Activated CD4-positive, alpha-beta memory T cell treated with anti-CD3 and anti-CD28 coated beads for 36 hours (primary cell): Measurements from ENCODE around the gene FAM174A. TPM values are rescaled to one million over a fixed set of nuclear protein-coding genes. Genes with fewer than 3 reads are reported as not detected.
"Not testable (repeated sequence)": the region's sequence is repeated elsewhere in the genome, so short reads cannot be mapped to it uniquely, and the experiment has no call there.

Experiments
- CTCF ChIA-PET: fragments of 350-600 bp; sonication (Branson Sonifier 250); formaldehyde crosslinking; loops from one replicate; lab custom pipeline; 2021; ENCODE audit warnings: antibody characterized with exemption, inconsistent platforms; lab: Charles Lee
- POLR2A ChIA-PET: fragments of 350-600 bp; sonication (Branson Sonifier 250); formaldehyde crosslinking; loops from one replicate; lab custom pipeline; 2021; ENCODE audit warnings: antibody characterized with exemption; lab: Charles Lee
- DNase-seq: peaks from one replicate; pipeline ENCODE4 v3.0.0-alpha.2; 2020
- H3K27ac Mint-ChIP-seq: one replicate; pipeline ENCODE4 v1.8.0; 2021; ENCODE audit warnings: mixed read lengths
- H3K27me3 Mint-ChIP-seq: one replicate; pipeline ENCODE4 v1.8.0; 2021; ENCODE audit warnings: mixed read lengths
- H3K36me3 Mint-ChIP-seq: one replicate; pipeline ENCODE4 v1.8.0; 2021; ENCODE audit warnings: mixed read lengths
- H3K4me1 Mint-ChIP-seq: one replicate; pipeline ENCODE4 v1.8.0; 2021; ENCODE audit warnings: low read depth, mixed read lengths
- H3K4me3 Mint-ChIP-seq: one replicate; pipeline ENCODE4 v1.8.0; 2021; ENCODE audit warnings: mild to moderate bottlenecking, mixed read lengths
- H3K9me3 Mint-ChIP-seq: one replicate; pipeline ENCODE4 v1.8.0; 2021; ENCODE audit warnings: mixed read lengths
- intact Hi-C: fragments of 100-400 bp; cut with micrococcal nuclease; formaldehyde crosslinking; loops from one replicate; pipeline ENCODE4 v1.15.1; 2023
- total RNA-seq, 2 experiments: library from RNA; stranded (reverse); gene quantifications; one replicate each; pipeline ENCODE4 v1.2.3, GENCODE V29; 2021

Gene FAM174A
- total RNA-seq, 2 experiments from 2014 or later, result 5.8 to 8.3 TPM

DNA sequence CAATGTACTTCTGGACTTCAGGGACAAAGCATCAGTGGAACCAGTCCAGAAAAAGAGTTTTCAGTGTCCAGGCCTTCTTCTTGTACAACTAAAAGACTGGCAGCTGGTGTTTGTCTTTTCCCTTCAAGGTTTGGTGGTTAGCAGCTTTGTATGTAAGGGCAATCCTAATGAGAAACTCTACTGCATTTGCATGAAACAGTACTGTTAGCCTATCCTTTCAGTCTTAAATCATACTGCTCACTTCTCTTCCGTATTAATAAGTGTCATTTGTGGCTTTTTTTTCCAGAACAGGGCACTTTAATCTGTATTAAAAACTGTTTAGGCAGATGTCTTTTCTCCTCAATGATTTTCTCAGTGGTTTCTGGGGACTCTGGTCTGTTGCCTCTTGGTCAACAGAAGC lies 48.9 kb downstream of the FAM174A start:
- Mint-ChIP-seq H3K36me3 (peaks cover 11% of the 10 kb centered on the region), H3K4me3 (no peak overlapping the region), H3K9me3 (no peaks in the 10 kb centered on the region), H3K27ac (no peak overlapping the region), H3K4me1 (no peaks in the 10 kb centered on the region), H3K27me3 (no peaks in the 10 kb centered on the region)
- ChIA-PET POLR2A (no interaction called here), CTCF (no interaction called here)
- no peak for DNase-seq
- intact Hi-C loops, result no loop called here

DNA sequence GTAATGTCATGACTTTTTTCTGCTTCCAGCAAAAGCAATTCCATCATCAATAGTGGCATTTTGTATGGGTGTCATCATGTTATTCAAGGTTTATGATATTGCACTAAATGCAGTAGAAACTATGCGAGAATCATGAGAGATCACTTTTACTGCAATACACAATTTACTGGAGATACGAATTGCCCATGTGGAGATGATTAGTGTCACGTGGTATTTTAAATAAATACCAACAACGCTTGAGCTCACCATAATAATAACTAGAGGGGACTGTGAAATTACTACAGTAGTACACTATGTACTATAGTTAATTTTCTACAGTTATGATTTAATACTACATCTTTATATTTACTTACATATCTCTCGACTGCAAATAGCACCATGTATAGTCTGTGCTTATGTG lies 49.7 kb downstream of the FAM174A start:
- POLR2A ChIA-PET, result no interaction called here
- CTCF ChIA-PET, result no interaction called here
- DNase-seq, result no peak
- Mint-ChIP-seq H3K4me3 (no peak overlapping the region), H3K27ac (no peak overlapping the region), H3K9me3 (no peaks in the 10 kb centered on the region), H3K27me3 (no peaks in the 10 kb centered on the region), H3K4me1 (no peaks in the 10 kb centered on the region), H3K36me3 (peaks cover 11% of the 10 kb centered on the region)
- intact Hi-C loops, result no loop called here

DNA sequence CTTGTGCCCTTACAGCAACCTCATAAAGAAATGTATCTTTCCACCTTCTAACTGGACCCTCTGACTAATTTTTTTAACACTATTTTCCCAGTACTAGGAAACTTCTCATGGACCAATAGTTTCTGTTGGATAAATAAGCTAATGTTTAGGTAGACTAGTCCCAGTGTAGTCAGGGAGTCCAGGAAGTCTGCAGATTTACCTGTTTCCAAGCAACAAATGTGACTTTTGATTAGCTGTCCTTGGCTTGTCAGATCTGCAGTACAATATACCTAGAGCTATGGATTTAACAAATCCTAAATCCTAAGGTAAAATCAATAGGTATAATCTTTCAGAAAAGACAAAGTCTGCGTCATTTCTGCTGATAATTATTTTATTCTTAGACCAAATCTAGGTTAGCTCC lies 55.7 kb downstream of the FAM174A start:
- intact Hi-C loops, result no loop called here
- no peaks in the 10 kb centered on the region for H3K9me3 Mint-ChIP-seq
- no peak overlapping the region for H3K4me3 Mint-ChIP-seq
- H3K4me1 Mint-ChIP-seq, result no peaks in the 10 kb centered on the region
- ChIA-PET POLR2A (no interaction called here), CTCF (interaction anchor here (0.6 kb wide), 1 partner anchor 118 kb away, joined by 4 read pairs; no protein-coding TSS in a partner anchor)
- DNase-seq, result no peak
- peaks cover 6% of the 10 kb centered on the region for H3K36me3 Mint-ChIP-seq
- no peak overlapping the region for H3K27ac Mint-ChIP-seq
- no peaks in the 10 kb centered on the region for H3K27me3 Mint-ChIP-seq

DNA sequence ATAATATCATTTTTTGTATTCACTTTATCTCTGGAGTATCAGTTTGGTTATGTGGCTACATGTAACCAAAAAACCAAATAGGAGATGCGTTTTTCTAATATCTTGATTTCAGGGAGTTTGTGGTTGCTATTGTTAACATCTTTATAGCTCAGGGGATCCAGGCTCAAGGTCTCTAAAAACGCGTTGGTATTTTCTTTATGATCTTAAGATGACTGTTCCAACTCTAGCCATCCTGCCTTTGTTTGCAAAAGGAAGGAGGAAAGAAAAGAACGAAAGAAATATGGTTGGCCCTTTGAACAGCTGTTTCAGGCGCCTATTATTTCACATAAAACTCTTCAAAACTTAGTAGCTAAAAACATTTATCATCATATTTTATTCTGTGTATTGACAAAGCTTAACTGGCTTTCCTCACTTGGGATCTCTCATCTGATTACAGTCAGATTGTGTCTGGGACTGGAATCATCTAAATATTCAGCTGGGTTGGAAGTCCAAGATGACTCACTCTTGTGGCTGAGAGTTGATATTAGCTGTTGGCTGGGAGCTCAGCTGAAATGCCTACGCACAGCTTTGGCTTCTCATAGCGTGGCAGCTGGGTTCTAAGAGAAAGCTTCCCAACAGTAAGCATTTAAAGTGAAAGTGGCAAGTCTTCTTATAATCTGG lies 60.1 kb downstream of the FAM174A start:
- no peaks in the 10 kb centered on the region for H3K9me3 Mint-ChIP-seq
- no peak for DNase-seq
- intact Hi-C loops, result no loop called here
- ChIA-PET CTCF (no interaction called here), POLR2A (no interaction called here)
- no peaks in the 10 kb centered on the region for H3K4me1 Mint-ChIP-seq
- H3K27me3 Mint-ChIP-seq, result no peaks in the 10 kb centered on the region
- no peak overlapping the region for H3K27ac Mint-ChIP-seq
- no peaks in the 10 kb centered on the region for H3K36me3 Mint-ChIP-seq
- H3K4me3 Mint-ChIP-seq, result no peak overlapping the region

DNA sequence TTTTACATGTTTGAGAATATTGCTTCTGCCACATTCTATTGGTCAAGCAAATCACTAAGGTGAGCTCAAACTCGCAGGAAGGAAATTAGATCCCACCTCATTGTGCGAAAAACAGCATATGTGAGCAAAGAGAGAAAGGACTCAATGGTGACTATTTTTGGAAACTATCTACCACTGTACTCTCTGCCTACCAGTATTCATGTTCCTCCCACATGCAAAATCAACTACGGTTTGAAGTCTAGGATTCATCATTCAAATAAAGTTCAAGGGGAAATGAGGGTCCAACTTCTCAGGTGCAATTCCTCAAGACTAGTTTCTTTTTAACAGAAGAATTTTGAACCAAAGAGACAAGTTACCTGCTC lies 60.6 kb downstream of the FAM174A start:
- peaks cover 2% of the 10 kb centered on the region for H3K27me3 Mint-ChIP-seq
- intact Hi-C loops, result no loop called here
- H3K4me1 Mint-ChIP-seq, result no peaks in the 10 kb centered on the region
- H3K9me3 Mint-ChIP-seq, result no peaks in the 10 kb centered on the region
- H3K36me3 Mint-ChIP-seq, result no peaks in the 10 kb centered on the region
- no peak overlapping the region for H3K27ac Mint-ChIP-seq
- no peak for DNase-seq
- ChIA-PET POLR2A (no interaction called here), CTCF (no interaction called here)
- H3K4me3 Mint-ChIP-seq, result no peak overlapping the region

DNA sequence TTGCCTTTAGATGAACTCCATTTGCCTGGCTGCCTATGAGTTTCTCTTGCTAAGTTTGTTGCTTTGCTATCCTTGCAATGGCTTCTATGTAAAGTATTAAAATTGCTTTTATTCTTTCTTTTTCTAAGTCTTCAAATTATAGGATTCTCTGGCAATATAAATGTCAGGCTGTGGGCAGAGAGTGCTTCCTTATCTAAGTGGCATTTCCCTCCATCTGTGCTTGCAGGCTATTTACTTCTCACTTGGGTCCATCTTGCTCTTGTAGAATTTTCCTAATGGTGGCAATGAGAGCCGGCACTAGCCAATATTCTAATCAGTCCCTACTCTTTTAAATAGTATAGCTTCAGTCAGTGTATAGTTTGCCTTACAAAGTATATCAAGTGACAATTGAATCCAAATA lies 63.3 kb downstream of the FAM174A start:
- Mint-ChIP-seq H3K4me3 (no peak overlapping the region), H3K9me3 (no peaks in the 10 kb centered on the region), H3K27me3 (peaks cover 2% of the 10 kb centered on the region), H3K27ac (no peak overlapping the region), H3K36me3 (no peaks in the 10 kb centered on the region), H3K4me1 (no peaks in the 10 kb centered on the region)
- CTCF ChIA-PET, result no interaction called here
- no peak for DNase-seq
- POLR2A ChIA-PET, result no interaction called here
- intact Hi-C loops, result no loop called here

DNA sequence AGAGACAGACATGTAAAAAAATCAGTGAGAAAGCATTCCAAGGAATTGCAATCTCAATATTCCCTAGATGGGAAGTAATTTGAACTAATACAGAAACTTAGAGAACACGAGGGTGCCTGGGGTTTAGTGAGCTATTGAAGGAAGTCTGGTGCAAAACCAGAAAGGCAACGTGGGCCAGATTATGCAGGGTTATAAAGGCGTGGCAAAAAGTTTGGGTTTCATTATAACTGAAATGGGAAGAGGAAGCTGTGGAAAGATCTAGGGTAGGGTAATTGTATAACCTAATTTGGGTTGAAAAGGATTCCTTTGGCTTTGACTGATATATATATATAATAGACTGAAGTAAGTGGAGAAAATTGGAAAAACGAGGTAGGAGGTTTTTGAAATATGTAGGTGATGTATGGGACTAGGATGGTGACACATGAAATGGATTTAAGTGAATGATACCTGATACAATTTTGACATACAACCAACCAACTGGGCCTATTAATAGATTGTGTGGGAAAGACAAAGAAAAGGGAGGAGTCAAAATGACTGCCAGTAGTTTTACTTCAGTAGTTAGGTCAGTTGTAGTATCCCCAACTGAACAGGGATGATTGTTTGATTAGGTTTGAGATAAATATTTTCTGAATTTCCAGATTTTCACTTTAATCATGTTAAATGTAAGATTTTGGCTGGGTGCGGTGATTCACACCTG lies 65.3 kb downstream of the FAM174A start:
- Mint-ChIP-seq H3K4me1 (no peaks in the 10 kb centered on the region), H3K27ac (no peak overlapping the region), H3K4me3 (no peak overlapping the region), H3K36me3 (no peaks in the 10 kb centered on the region), H3K9me3 (no peaks in the 10 kb centered on the region), H3K27me3 (peaks cover 2% of the 10 kb centered on the region)
- CTCF ChIA-PET, result no interaction called here
- no peak for DNase-seq
- intact Hi-C loops, result no loop called here
- POLR2A ChIA-PET, result no interaction called here

DNA sequence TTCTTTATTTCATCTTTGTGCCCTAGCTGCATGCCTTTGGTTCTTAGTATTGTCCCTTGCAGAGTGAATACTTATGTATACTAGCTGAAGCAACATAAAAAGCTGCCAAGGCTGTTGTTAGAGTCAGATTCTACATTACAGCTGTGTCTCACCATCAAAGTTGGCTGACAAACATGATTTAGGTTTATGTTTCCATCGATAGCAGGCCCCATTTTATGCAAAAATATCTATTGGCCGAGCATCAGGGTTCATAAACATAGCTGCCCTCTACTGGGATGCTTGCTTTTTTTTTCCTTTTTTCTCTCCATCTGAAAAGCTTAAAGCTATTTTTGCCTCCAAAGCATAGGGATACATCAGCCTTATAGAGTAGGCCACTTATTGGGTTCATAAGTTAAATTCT lies 68.0 kb downstream of the FAM174A start:
- Mint-ChIP-seq H3K27me3 (peaks cover 6% of the 10 kb centered on the region), H3K27ac (no peak overlapping the region), H3K36me3 (no peaks in the 10 kb centered on the region), H3K4me3 (no peak overlapping the region), H3K9me3 (no peaks in the 10 kb centered on the region), H3K4me1 (no peaks in the 10 kb centered on the region)
- no peak for DNase-seq
- CTCF ChIA-PET, result no interaction called here
- POLR2A ChIA-PET, result no interaction called here
- intact Hi-C loops, result no loop called here

DNA sequence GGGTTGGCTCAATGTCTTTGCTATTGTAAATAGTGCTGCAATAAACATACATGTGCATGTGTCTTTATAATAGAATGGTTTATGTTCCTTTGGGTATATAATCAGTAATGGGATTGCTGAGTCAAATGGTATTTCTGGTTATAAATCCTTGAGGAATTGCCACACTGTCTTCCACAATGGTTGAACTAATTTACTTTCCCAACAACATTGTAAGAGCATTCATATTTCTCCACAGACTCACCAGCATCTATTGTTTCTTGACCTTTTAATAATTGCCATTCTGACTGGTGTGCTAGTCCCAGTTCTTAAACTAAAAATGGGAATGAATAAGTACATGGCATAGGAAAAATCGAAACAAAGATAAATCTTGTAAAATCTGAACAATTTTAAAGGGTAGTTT lies 68.8 kb downstream of the FAM174A start:
- DNase-seq, H3K4me1 Mint-ChIP-seq, POLR2A ChIA-PET, H3K27ac Mint-ChIP-seq, H3K36me3 Mint-ChIP-seq, H3K4me3 Mint-ChIP-seq, H3K27me3 Mint-ChIP-seq, H3K9me3 Mint-ChIP-seq, intact Hi-C loops: not testable (repeated sequence)
- CTCF ChIA-PET, result interaction anchor here (0.6 kb wide), 1 partner anchor 999 kb away, joined by 3 read pairs; no protein-coding TSS in a partner anchor

DNA sequence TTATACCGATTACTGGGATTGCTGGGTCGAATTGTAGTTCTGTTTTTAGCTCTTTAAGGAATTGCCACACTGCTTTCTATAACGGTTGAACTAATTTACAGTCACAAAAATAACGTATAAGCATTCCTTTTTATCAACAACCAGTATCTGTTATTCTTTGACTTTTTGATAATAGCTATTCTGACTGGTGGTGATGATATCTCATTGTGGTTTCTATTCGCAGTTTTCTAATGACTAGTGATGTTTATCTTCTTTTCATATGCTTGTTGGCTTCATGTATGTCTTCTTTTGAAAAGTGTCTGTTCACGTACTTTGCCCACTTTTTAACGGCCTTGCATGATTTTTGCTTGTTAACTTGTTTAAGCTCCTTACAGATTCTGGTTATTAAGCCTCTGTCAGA lies 74.4 kb downstream of the FAM174A start:
- POLR2A ChIA-PET, result no interaction called here
- intact Hi-C loops, result no loop called here
- Mint-ChIP-seq H3K4me3 (no peak overlapping the region), H3K27ac (no peak overlapping the region), H3K9me3 (no peaks in the 10 kb centered on the region), H3K4me1 (peaks cover 3% of the 10 kb centered on the region), H3K27me3 (peaks cover 21% of the 10 kb centered on the region), H3K36me3 (no peaks in the 10 kb centered on the region)
- no peak for DNase-seq
- CTCF ChIA-PET, result interaction anchor here (0.6 kb wide), 1 partner anchor 209 kb away, joined by 3 read pairs; no protein-coding TSS in a partner anchor

DNA sequence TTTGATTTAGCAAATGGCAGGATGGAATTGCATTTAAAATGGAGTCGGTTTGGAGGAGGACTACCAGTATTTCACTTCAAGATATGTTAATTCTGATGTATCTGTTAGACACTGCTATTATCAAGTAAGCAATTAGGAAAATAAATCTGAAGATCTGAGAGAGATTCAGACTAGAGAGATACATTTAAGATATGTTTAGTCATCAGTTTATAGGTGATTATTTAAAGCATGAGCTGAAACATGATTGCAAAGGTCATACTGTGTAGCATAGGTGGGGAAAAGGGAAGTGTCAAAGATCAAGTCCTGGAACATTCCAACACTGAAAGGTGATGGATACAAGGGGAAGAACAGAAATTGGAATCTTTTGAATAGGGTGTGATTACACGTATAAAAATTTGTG lies 79.1 kb downstream of the FAM174A start:
- Mint-ChIP-seq H3K4me3 (no peak overlapping the region), H3K27ac (no peak overlapping the region), H3K4me1 (peaks cover 3% of the 10 kb centered on the region), H3K36me3 (no peaks in the 10 kb centered on the region), H3K9me3 (no peaks in the 10 kb centered on the region), H3K27me3 (peaks cover 18% of the 10 kb centered on the region)
- DNase-seq, result no peak
- intact Hi-C loops, result loop anchor here (10.0 kb wide), 1 partner anchor 180 kb away; no protein-coding TSS in a partner anchor
- POLR2A ChIA-PET, result no interaction called here
- CTCF ChIA-PET, result no interaction called here

DNA sequence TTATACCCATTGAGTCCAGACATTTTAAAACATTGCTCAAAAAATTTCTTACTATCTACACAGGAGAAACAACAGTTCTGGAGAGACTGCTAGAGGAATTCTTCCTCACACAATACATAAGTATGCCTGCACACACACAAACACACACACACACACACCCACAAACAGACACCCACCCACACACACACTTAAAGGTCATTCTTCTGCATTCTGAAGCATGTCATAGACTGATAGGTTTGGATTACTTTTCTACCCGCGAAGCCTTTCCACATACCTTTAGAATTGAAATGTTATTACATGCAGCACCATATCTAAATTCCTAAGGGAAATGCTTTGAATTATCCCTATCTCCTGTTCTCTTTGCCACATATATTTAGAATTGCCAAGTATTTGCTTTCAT lies 80.2 kb downstream of the FAM174A start:
- CTCF ChIA-PET, result no interaction called here
- Mint-ChIP-seq H3K4me1 (no peaks in the 10 kb centered on the region), H3K36me3 (no peaks in the 10 kb centered on the region), H3K9me3 (no peaks in the 10 kb centered on the region), H3K4me3 (no peak overlapping the region), H3K27me3 (peaks cover 16% of the 10 kb centered on the region), H3K27ac (no peak overlapping the region)
- intact Hi-C loops, result loop anchor here (10.0 kb wide), 1 partner anchor 181 kb away; no protein-coding TSS in a partner anchor
- POLR2A ChIA-PET, result no interaction called here
- no peak for DNase-seq

DNA sequence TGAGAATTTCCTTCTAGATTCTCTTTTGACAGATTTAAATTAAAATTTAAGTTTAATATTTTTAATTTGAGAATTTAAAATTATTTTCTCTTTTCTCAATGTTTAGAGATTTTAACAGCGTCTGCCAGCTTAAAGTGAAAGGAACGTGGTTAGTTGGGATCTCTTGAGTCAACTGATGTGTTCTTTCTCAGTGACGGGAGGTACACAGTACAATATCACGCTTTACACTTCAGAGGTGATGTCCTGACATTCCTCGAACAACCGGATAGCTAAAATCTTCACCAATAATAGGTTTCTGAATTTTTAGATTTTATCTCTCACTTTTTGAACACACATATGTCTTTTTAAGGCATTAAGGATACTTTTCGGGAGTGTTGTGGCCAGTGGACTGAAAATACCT lies 81.1 kb downstream of the FAM174A start:
- H3K4me1 Mint-ChIP-seq, result no peaks in the 10 kb centered on the region
- H3K36me3 Mint-ChIP-seq, result no peaks in the 10 kb centered on the region
- intact Hi-C loops, result loop anchor here (10.0 kb wide), 1 partner anchor 181 kb away; no protein-coding TSS in a partner anchor
- no peak overlapping the region for H3K4me3 Mint-ChIP-seq
- DNase-seq, result no peak
- ChIA-PET CTCF (no interaction called here), POLR2A (no interaction called here)
- no peak overlapping the region for H3K27ac Mint-ChIP-seq
- H3K9me3 Mint-ChIP-seq, result no peaks in the 10 kb centered on the region
- peaks cover 12% of the 10 kb centered on the region for H3K27me3 Mint-ChIP-seq
